Measurements from ENCODE around the gene SLC23A2.

GRCh38 chr20:4873396-4873795, 127.9 kb downstream of the SLC23A2 start:
- TF ChIP-seq POLR2AphosphoS5 (IDR thresholded peaks at IDR 0.05; ENCODE audit: low read depth, low read length) = no peak
- no peak for TF ChIP-seq REST (IDR thresholded peaks at IDR 0.05; ENCODE audit: insufficient read depth in 1 of 2, low read depth in 2 of 2, low read length in 2 of 2)

Measured in PFSK-1 (cell line).